NCI-H1105 treated with DMSO at 0.1 percent for 48 hours (cell line): ENCODE measurements around the gene NOP9.

Experiments
- DNase-seq: peaks from one replicate; lab custom pipeline; 2025; lab: John Stamatoyannopoulos, UW

NOP9 gene

DNA sequence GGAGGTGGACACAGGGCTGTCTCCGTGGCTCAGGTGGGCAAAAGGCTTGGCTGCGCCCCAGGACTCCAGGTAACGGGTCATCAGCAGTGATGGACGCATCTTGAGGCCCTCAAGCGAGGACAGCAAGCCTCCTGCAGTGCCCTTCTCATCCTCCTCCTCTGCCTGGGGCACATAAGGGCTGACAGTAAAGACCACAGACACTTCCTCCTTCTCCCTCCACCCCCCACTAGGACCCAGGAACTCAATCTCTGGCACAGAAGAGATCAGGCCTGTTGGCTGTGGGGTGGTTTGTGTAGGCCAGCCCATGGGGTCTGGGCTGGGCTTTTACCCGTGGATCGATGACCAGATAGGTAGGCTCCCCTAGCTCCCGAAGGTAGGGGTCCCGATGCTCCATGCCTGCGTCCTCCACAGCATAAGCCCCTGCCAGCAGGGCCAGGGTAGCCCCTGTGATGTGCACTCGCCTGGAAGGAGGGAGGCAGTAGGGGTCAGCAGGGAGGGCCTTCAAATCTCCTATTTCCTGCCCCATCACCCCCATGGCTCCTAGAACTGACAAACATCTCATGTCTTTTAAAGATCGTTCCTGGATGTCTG is 29.5 kb downstream of the NOP9 start:
- DNase-seq, result no peak

- no peak for DNase-seq
Observed at GRCh38 chr14:24329736-24330135, 30.1 kb downstream of the NOP9 start.

DNA sequence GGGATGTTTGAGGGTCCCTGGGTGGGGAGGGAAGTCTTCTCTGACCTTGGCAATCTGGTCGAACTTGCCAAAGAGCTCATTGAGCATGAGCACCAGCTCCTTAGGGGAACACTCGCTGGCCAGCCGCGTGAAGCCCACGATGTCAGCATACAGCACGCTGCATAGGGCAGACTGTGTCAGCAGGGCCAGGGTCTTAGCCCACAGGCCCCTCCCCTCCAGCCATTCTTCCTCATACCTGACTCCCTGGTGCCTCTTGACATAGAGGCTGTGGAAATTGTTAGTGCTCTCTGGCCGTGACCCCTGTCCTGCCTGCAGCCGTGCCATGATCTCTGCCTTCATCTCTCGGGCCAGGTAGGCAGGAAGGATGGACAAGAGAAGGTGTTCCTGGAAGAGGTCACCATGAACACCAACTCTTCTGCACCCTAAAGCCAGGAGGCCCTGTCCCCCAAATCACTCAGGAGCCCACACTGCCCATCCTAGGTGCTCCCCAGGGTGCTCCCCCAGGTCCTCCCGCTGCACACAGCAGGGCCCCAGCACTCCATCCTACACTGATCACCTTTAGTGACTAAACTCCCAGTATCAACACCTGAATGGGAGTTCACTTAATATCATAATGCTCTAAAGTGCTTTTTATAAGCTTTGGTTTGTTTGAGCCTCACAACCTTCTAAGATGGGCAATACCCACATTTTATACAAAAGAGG is 31.5 kb downstream of the NOP9 start:
- no peak for DNase-seq

DNA sequence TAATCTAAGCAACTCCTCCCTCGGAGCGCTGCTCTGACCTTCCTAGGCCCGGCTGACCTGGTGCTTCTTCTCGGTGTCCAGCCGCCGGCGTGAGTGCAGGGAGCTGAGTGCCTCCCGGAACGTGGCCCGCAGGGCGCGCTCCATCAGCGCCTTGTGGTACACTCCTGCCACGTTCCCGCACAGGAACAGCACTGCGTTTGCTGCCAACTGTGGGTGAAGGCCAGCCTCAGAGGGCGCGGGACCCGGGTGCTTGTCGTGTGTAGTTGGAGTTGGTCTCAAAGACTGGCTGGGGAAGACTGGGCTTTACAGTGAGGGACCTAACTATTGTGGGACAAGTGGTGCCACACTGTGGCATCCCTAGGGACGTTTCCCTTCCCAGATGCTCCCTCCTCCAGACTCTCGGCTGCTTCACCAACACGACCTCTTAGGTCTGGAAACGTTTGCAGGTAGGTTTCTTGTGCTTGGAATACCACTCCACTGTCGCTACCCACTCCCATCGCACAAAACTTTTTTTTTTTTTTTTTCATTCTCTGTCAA is 32.1 kb downstream of the NOP9 start:
- no peak for DNase-seq

- DNase-seq, result peak; percentile 68
Observed at GRCh38 chr14:24332268-24332993, 32.8 kb downstream of the NOP9 start.

DNA sequence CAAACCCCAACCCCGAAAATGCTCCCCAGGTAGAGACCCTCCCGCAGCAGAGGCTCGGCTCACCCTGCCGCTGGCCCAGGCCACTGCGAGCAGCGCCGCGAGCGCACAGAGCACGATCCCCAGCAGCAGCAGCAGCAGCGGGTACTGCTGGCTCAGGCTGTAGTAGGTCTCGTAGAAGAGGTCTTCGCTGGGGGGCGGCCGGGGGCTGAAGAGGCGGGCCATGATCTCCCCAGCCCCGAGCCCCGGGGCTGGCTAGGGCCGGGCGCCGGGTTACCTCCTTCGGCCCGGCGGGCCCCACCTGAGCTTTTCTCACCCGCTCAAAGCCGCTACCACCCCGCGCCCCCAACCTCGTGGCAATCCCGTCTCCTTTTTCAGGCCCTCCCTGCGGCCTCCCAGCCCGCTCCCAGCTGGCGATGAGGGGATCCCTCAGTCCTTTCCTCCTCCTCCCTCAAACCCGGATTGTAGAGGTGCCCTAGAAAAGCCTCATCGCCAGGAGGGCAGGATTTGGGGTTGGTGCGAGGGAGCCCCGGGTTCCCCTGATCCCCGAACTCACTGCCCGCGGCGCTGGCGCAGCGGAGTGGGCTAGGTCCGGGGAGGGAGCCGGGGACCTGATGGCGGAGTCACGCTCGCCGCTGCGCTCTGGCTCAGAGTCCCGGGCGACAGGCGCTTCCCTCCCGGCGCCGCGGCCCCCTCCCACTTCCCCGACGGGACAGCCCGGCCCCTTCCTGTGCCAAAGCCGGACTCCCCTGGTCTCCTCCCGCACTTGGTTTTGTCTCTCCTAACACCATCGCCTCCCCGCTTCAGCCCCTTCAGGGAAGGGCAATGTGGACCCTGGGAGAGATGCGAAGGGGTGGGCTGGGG is 35.0 kb downstream of the NOP9 start, which contains the start of gene ADCY4:
Gene ADCY4, minus strand, starts transcription at position 641 of the 861 bp plus-strand sequence. Its CDS starts 419 bp downstream, at position 222.
- no peak for DNase-seq

DNA sequence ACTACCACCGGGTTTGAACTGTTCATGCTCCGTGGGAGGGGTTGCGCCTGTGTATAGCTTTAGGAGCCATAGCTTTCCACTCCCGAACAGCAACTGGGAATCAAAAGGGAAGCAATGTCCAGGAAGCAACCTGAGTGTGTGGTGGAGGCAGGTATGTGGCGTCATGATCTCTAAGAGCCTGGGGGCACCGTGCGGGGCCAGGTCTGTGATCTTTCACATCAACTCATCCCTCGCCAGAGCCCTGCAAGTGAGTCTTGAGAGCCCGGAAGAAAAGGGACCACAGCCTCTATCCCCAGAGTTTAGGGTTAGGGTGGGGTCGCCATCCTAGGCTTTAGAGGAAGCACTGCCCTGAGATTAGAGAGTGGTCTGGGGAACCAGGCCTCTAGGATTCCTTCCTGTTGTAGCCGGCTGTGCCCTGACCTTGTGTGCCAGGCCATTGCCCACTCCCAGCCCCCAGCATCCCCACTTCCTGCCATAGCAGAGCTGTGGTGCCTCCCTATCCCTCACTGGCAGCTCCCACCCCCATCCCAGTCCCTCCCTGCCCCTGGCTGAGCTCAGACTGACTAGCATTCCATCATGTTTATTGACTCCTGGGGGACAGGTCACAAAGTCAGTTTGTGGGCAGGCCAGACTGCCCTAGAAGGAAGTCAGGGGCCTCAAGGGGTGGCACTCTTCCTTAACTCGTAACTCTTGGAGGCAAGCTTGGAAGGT is 36.0 kb downstream of the NOP9 start:
- no peak for DNase-seq

DNA sequence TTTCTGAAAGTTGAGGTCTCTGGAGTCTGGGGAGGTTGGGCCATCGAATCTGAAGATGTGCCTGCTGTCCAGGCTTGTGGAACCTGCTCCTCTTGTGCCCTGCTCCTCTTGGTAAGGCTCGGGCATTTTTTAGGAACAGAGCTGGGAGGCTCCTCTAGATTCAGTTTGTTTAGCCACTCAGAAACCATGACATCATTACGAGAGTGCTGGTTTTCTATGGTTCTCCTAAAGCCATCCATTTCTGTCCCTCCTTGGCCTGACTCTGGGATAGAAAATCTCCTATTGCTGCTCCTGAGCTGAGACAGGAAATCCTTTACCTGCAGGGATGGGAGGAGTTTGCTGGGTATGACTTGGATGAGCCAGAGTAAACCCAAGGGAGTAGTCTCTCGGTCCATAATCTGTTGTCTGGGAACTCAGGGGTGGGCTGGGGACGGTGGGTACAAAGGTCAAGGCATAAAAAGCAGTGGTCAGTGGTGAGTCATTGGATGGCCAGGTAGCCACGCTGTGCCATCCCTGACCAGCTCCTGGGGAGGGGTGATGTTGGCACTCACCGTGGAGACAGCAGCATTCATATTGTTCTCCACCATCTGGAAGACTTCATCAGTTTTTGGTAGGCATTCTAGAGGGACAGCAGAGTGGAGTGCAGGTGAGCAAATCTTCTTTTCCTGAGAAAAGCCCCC is 37.6 kb downstream of the NOP9 start:
- DNase-seq, result no peak

DNA sequence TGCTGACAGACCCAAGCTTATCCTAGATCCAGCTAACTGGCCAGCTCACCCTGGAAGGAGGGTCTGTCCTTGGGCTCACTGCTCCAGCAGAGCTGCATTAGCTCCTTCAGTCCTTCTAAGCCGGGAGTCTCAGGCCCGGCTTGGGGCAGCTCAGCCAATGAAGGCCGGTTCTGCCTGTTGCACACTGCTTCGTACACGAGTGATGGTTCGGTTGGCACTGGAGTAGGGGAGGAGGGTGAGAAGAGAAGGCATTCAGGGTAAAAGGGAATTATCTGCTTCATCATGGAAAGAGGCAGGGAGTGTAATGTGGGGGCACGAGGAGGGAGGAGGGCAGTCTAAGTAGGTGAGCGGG is 38.1 kb downstream of the NOP9 start:
- no peak for DNase-seq

DNA sequence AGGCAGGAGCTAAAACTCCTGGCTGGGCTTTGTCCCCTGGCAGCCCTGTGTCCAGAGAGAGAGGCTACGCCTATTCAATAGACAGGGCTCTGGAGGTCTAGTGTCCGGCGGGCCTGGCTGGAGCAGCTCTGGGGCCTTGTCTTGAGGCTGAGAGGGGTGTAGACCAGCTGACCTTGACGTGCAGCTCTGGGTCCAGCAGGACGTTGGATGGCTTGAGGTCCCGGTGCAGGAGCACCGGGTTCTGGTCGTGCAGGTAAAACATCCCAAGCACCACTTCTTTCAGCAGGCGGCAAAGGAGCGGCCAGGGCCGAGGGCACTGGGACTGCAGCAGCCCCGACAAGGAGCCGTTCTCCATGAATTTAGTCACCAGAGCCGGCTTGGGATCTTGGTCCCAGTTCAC is 39.2 kb downstream of the NOP9 start:
- no peak for DNase-seq

DNA sequence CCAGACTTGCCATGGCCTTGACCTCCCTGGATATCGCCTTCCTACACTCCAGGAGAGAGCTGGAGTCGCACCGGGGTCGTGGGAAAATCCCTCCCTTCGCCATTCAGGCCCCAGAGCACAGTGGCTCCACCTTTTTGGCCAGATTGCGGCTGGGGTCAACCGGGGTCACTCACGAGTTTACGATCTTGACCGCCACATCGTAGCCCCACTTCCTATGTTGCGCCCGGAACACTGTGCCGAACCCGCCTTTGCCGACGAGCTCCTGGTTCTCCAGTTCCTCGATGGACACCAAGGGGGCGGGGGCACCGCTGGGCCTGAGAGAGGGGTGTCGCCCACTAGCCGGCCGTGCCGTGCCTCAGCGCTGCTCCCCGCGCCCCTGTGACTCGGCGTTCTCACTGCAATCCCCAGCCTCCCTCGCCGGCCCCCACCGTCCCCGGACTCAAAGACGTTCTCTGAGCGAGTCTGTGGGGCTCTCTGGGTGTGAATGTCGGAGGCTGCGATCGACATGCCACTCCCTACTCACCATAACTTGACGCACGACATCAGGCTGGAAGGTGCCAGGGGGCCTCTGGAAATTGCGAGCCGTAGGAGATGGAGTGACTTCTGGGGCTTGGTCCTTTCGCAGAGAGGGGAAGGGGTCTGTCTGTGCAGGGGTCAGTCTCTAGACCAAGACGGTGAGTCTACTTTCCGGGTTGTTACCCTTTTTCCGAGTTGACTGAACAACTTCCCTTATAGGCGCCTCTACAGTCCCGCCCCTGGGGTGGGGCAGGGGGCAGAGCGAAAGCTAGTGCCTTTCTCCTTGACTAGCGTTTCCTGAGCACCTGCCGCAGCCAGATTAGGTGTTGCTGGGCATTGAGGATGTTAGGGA is 39.9 kb downstream of the NOP9 start, which contains the start of gene RIPK3:
Gene RIPK3, minus strand, starts transcription at position 708 of the 868 bp plus-strand sequence. Its CDS starts 165 bp downstream, at position 543.
- DNase-seq, result no peak

- no peak for DNase-seq
Observed at GRCh38 chr14:24340606-24341005, 41.0 kb downstream of the NOP9 start.

DNA sequence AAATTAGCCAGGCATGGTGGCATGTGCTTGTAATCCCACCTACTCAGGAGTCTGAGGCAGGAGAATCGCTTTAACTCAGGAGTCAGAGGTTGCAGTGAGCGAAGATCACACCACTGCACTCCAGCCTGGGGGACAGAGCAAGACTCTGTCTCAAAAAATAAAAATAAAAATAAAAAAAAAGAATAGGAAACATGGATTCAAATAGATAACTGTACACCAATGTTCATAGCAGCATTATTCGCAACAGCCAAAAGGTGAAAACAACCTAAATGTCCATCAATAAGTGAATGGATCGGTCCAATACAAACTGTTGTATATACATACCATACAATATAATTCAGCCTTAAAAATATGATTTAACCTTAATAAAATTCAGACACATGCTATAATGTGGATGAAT is 43.2 kb downstream of the NOP9 start:
- no peak for DNase-seq

- DNase-seq, result no peak
Observed at GRCh38 chr14:24343795-24344660, 44.4 kb downstream of the NOP9 start.

GRCh38 chr14:24347134-24347533 is 47.5 kb downstream of the NOP9 start:
- no peak for DNase-seq

- no peak for DNase-seq
Observed at GRCh38 chr14:24348186-24348585, 48.5 kb downstream of the NOP9 start.

DNA sequence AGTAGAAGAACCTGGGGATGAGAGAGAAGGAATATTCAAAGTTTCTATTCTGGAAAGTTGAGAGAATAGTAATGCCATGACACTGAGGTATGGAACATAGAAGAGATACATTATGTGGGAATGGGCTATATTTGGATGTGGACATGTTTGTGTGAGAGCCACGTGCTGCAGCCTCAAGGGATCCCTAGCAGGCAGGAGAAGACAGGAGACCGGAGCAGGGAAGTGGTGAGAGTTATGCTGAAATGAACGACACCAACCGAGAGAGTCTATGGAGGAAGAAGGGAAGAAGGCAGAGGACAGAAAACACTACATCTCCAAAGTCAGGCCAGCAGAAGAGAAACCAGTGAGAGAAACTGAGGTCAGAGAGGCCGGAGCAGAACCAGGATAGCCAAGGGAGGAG is 50.1 kb downstream of the NOP9 start:
- DNase-seq, result no peak

- DNase-seq, result peak; percentile 14
Observed at GRCh38 chr14:24351517-24351916, 51.9 kb downstream of the NOP9 start.
